Omental fat pad (tissue), 4 donors: ENCODE measurements around the gene SOSTDC1. TPM values are rescaled to one million over a fixed set of nuclear protein-coding genes. Genes with fewer than 3 reads are reported as not detected.
"Not testable (repeated sequence)": the region's sequence is repeated elsewhere in the genome, so short reads cannot be mapped to it uniquely, and the experiment has no call there.

ENCODE experiments used
- ATAC-seq: fragments of 150-250 bp; one replicate; pipeline ENCODE4 v1.9.1; 2016; ENCODE audit warnings: mild to moderate bottlenecking, moderate library complexity; ENCODE audit not compliant: low FRiP score
- DNase-seq: peaks from one replicate; pipeline ENCODE4 v3.0.0-alpha.2; 2019; ENCODE audit warnings: low spot score
- CTCF ChIP-seq, 3 donors: fragments of 450-650 bp; IDR thresholded peaks; one replicate each; pipeline ENCODE4 v1.5.1; 2016 to 2017; ENCODE audit warnings: antibody characterized with exemption in 3 of 3, mild to moderate bottlenecking in 3 of 3, moderate library complexity in 2 of 3
- total RNA-seq, 4 donors: library from RNA; depleted of rRNA; stranded (reverse); fragments of >200 nt; gene quantifications; one replicate each; pipeline ENCODE4 v1.1.0, GENCODE V29; 2016

SOSTDC1 gene
- 1 to 10 TPM in 1 of 4 donors, not detected in 3; 1.2 TPM for total RNA-seq

GRCh38 chr7:16465469-16466361 lies at the start of gene SOSTDC1:
Gene SOSTDC1, minus strand, starts transcription at chr7:16465738. Its CDS starts 70 bp downstream, at chr7:16465668.
- DNase-seq (no peak), ATAC-seq (peak; percentile 59)
- TF ChIP-seq CTCF (IDR thresholded peaks at IDR 0.05): no peak

- DNase-seq (no peak), ATAC-seq (no peak)
- no peak for TF ChIP-seq CTCF (IDR thresholded peaks at IDR 0.05)
Observed at GRCh38 chr7:16514729-16515128, 49.2 kb upstream of the SOSTDC1 start.

- no peak for ATAC-seq
- no peak for TF ChIP-seq CTCF (IDR thresholded peaks at IDR 0.05)
- DNase-seq: no peak
Observed at GRCh38 chr7:16514271-16514670, 48.7 kb upstream of the SOSTDC1 start.

GRCh38 chr7:16512097-16512496 lies 46.6 kb upstream of the SOSTDC1 start:
- no peak for TF ChIP-seq CTCF (IDR thresholded peaks at IDR 0.05)
- no peak for DNase-seq
- no peak for ATAC-seq

GRCh38 chr7:16511314-16511713 lies 45.8 kb upstream of the SOSTDC1 start:
- no peak for DNase-seq
- no peak for TF ChIP-seq CTCF (IDR thresholded peaks at IDR 0.05)
- no peak for ATAC-seq

- ATAC-seq (no peak), DNase-seq (no peak)
- no peak for TF ChIP-seq CTCF (IDR thresholded peaks at IDR 0.05)
Observed at GRCh38 chr7:16509829-16510228, 44.3 kb upstream of the SOSTDC1 start.

GRCh38 chr7:16506422-16506821 lies 40.9 kb upstream of the SOSTDC1 start:
- DNase-seq, ATAC-seq: not testable (repeated sequence)
